GM18867 (cell line): ENCODE measurements around the gene ERP29.
"Not testable (repeated sequence)": the region's sequence is repeated elsewhere in the genome, so short reads cannot be mapped to it uniquely, and the experiment has no call there.

Source experiments
- ATAC-seq: cut with Tn5 transposase; IDR thresholded peaks from one replicate; pipeline ENCODE4 v1.9.1; 2021; ENCODE audit warnings: mild to moderate bottlenecking, moderate library complexity; ENCODE audit not compliant: unreplicated experiment

ERP29 gene

DNA sequence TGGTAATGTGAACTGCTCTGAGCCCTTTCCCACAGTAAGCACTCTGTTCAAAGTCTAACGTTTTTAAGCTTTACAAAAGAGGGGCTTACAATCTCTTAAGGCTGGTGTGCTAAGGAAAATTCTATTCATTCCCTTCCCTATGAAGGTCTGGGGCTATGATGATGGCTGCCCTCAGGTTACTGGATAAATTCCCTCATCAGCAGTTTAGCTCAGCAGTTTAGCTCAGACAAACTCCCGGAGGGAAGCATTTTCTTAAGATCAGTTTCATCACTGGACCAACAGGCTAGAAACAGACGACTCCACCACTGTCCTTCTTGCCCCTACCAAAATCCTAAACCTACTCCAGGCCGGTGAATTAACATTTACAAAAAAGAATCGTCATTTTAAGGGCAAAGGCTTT, 19.1 kb downstream of the ERP29 start:
- ATAC-seq = no peak

DNA sequence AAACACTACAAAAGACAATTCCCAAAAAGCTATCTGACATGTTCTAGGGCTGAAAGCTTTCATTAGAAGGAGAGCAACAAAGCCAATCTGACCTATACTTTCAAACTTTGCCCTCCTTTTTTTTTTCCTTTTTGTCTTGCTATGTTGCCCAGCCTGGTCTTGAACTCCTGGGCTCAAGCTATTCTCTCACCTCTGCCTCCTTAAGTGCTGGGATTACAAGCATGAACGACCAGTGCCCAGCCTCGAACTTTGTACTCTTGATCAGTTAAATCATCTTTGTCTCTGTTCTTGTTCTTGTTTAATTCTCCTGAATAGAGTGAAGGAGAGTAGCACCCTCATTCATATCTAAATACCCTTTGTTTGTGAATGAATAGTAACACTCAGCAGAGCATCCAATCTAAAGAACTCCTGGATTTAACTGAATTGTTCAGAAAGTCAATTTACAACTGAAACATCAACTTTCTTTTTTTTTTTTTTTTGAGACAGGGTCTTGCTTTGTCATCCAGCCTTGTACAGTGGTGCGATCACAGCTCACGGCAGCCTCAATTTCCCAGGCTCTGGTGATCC, 22.1 kb downstream of the ERP29 start:
- no peak for ATAC-seq

DNA sequence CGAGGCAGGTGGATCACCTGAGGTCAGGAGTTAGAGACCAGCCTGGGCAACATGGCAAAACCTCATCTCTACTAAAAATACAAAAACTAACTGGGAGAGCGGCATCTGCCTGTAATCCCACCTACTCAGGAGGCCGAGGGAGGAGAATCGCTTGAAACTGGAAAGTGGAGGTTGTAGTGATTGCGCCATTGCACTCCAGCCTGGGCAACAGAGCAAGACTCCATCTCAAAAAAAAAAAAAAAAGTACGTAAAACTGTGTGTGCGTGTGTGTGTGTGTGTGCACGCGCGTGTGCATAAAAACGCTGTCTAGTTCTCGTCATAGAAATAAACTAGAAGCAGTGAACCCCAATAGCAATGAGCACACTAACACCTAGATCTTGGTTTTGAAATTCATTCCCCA, 23.4 kb downstream of the ERP29 start:
- not testable (repeated sequence) for ATAC-seq

DNA sequence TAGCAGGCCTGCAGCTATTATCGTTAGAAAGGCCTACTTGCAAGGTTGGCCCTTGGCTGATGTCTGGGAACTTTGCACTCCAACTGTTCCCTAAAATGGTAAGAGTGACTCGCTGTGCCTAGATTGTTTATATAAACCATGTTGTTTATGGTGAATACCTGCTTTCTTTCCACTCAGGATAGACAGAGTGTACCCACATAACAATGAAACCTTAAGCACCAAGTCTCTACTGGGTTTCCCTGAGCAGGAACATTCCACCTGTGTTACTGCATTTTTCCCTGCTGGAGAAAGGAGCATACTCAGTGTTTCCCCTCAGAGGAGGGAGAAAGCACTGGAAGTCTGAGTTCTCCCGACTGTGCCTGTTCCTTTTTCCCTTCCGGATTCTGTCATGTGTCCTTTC, 32.8 kb downstream of the ERP29 start:
- no peak for ATAC-seq

DNA sequence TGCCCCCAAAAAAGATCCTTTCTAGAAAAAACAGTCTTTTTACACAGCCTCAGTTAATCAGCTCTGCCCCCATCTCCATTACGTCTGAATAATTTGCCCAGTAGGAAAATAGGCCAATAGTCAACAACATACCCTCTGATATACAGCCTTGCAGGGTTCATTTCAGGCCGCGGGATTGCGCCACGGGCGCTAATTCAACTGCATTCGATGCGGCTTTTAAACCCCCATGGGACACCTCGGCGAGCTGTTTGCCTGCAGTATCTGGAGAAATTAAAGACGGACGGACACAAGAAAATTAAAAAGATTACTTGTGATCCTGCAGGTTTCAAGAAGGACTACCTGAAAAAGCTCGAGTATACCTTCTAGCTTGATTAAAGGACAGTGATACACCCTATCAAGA, 36.1 kb downstream of the ERP29 start:
- ATAC-seq = no peak

DNA sequence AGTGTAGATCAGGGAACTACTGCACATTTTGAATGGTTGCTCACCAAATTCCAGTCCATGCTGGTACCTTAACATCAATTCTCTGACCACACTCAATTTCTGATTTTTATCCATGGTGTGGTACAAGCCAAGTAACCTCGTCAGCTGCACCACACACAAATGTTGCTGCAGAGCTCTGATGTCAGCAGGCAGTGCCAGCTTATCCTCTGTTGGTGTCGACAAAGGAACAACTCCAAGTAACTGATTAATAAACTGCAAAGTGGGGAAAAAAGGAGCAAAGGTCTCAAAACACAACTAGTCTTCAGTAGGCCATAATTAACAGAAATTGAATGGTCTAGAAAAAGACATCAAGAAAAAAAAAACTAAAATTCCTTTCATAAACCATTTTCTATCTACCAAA, 47.9 kb downstream of the ERP29 start:
- no peak for ATAC-seq

DNA sequence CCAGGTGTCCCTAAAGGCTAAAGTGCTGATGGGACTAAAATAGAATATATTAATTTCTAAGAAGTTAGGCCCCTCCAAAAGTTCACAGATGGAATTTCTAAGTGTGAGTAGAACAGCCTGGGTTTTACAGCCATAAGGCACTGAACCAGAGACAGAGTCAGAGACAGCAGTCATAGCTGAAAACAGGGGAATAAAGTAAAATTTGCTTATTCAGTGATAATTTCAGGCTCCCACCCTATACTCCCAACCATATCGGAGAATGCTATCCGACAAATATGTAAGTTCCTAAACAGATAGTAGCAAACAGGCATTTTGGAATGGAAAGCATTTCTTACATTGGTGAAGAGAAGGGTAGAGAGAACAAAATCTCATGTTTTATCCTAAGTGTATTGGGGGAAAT, 50.0 kb downstream of the ERP29 start:
- ATAC-seq = no peak

DNA sequence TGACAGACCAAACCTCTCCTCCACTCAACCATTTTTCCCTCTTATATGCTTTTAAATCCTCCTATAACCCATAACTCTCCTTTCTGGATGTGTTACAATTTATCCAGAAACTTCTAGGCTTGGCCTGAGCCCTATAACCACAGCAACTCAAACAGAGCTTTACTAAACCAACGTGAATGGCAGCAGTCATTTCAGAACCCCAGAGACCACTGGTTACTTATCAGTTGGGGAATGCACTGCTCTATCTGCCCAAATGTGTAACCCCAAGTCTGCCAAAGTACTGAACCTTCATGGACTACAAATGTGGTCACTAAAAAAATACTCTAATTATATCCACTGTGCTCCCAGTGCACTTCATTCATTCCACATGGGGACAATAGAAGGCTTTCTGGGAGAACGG, 53.3 kb downstream of the ERP29 start:
- ATAC-seq = no peak
